ENCODE measurements around the gene SLC16A12.
A peak's percentile ranks its signal among the peaks of the same experiment; 100 is the strongest.
"Not testable (repeated sequence)": the region's sequence is repeated elsewhere in the genome, so short reads cannot be mapped to it uniquely, and the experiment has no call there.

The SLC16A12 gene

DNA sequence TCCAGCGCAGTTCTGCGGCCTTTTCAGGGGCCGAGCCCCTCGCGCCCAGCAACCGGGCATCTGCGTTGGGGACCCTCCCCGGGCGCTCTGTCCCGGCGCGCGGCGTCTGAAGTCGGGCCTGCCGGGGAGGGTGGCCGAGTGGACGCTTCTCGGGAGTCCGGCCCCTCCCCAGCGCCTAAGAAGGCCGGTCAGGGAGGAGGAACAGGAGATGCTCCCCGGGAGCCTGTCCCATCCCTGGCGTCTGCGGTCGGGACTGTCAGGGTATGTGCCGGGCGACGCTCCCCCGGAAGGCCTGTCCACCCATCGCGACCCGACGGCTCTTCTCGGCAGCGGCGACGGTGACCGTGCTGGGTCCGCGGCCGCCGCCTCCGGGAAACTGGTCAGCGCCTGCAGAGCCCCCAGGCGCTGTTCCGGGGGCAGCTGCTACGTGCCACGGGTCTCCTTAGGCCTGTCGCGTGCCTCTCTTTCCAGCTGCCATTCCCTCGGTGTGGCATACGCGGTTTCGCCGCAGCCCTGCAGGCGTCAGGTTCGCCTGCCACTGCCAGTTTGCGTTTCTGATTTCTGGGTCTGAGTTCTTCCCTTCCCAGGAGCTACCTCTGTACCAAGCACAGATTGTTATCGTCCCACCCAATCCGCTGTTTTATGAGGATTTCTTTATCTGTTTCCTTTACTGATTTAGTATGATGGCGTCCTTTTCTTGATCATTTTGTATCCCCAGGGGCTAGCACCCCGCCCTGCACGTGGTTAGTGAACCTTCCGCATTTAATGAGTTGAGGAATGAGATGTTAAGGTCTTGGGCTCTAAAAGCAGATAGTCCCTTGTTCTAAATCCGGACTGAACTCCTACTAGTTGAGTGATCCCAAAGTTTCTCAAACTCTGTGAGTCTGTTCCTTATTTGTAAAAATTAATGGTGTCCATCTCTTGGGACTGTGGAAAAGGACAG lies 120.2 kb downstream of the SLC16A12 start:
- peak; percentile 33 for DNase-seq

DNA sequence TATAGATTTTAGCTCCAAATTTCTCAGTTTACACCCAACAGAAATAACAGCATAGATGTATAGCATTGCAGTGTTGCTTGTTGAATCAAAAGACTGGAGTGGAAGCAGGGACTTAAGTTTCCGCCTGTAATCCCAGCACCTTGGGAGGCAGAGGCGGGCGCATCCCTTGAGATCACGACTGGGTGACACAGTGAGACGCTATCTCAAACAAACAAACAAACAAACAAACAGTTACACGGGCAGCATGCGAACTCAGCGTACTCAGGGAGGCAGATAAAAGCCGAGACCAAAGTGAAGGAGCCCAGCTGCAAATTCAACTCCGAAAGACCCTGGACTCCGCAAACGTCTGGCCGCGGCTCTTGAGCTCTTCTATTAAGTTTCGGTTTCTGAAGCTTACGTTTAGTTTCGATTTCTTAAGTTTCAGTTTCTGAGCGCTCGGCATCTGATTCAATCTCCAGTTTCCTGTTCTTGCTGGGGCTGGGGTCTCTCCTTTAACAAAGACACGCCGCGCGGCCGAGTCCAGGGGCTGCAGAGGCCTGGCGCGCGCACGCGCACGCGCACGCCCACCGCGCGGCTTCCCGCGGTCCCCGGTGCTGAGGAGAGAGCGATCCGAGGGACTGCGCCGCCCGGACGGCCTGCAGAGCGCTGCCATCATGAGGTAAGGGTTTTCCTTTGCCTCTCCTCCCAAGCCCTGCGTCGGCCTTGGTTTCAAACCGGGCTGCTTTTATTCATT lies 121.1 kb downstream of the SLC16A12 start, which contains the start of gene IFIT5:
Gene IFIT5 (plus strand): TSS at position 423 of the 733 bp plus-strand sequence. CDS start 231 bp downstream, at position 654.
- DNase-seq: peak; percentile 56

GRCh38 chr10:89413398-89413912 lies 121.9 kb downstream of the SLC16A12 start:
- DNase-seq: no peak

DNA sequence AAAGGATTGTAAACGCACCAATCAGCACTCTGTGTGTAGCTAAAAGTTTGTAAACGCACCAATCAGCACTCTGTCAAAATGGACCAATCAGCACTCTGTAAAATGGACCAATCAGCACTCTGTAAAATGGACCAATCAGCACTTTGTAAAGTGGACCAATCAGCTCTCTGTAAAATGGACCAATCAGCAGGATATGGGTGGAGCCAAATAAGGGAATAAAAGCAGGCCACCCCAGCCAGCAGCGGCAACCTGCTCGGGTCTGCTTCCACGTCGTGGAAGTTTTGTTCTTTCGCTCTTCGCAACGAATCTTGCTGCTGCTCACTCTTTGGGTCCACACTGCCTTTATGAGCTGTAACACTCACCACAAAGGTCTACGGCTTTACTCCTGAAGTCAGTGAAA lies 123.1 kb downstream of the SLC16A12 start:
- not testable (repeated sequence) for DNase-seq

DNA sequence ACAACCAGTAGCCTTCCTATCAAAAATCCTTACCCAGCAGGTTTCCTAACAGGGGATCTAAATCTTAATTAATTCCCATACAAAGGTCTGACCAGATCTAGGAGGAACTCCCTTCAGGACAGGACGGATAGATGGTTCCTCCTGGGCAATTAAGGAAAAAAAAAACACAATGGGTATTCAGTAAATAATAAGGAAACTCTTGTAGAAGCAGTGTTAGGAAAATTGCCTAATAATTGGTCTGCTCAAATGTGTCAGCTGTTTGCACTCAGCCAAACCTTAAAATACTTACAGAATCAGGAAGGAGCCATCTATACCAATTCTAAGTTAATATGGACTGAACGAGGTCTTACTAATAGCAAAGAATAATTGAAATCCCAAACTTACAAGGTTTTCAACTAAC lies 124.3 kb downstream of the SLC16A12 start:
- not testable (repeated sequence) for DNase-seq

- DNase-seq: not testable (repeated sequence)
These were observed 124.8 kb downstream of the SLC16A12 start for GRCh38 chr10:89410551-89410950.

GRCh38 chr10:89409282-89409681 lies 126.1 kb downstream of the SLC16A12 start:
- DNase-seq: not testable (repeated sequence)

- not testable (repeated sequence) for DNase-seq
These were observed 127.6 kb downstream of the SLC16A12 start for GRCh38 chr10:89407792-89408191.

GRCh38 chr10:89406178-89406577 lies 129.2 kb downstream of the SLC16A12 start:
- not testable (repeated sequence) for DNase-seq

- DNase-seq: no peak
These were observed 131.0 kb downstream of the SLC16A12 start for GRCh38 chr10:89404104-89405047.

GRCh38 chr10:89403043-89403442 lies 132.4 kb downstream of the SLC16A12 start:
- no peak for DNase-seq

DNA sequence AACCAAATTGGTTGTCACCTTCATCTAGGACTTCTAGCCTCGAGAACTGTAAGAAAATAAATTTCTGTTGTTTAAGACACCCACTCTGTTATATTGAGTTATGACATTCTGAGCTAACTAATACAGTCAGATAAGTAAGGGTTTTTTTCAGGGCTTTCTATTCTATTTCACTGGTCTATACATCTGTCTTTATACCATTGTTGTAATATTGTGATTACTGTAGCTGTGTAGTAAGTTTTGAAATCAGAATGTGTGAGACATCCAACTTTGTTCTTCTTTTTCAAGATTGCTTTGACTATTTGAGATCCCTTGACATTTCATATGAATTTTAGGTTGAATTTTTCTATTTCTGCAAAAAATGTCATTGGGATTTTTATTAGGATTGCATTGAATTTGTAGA lies 135.4 kb downstream of the SLC16A12 start:
- DNase-seq: no peak

- DNase-seq: no peak
These were observed 137.2 kb downstream of the SLC16A12 start for GRCh38 chr10:89398003-89398749.

DNA sequence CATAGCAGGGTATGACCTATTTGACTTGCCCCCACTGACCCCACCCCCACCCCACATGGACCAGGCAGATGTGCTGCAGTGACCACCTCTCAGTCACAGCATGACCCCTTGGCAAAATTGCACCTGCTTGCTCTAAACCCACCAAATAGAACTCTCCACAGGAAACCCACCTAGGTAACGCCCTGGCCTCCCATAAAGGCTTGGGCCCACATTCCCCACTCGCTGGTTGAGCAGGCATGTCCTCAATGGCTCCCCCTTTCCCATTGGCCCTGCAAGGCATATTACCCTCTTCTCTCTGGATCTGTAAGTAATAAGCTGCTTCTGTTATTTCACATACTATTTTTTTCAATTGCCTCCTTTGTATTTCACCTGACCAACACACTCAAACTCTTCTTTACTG lies 140.3 kb downstream of the SLC16A12 start:
- DNase-seq: no peak

GRCh38 chr10:89393898-89394297 lies 141.5 kb downstream of the SLC16A12 start:
- no peak for DNase-seq

- DNase-seq: no peak
These were observed 142.4 kb downstream of the SLC16A12 start for GRCh38 chr10:89392974-89393373.

DNA sequence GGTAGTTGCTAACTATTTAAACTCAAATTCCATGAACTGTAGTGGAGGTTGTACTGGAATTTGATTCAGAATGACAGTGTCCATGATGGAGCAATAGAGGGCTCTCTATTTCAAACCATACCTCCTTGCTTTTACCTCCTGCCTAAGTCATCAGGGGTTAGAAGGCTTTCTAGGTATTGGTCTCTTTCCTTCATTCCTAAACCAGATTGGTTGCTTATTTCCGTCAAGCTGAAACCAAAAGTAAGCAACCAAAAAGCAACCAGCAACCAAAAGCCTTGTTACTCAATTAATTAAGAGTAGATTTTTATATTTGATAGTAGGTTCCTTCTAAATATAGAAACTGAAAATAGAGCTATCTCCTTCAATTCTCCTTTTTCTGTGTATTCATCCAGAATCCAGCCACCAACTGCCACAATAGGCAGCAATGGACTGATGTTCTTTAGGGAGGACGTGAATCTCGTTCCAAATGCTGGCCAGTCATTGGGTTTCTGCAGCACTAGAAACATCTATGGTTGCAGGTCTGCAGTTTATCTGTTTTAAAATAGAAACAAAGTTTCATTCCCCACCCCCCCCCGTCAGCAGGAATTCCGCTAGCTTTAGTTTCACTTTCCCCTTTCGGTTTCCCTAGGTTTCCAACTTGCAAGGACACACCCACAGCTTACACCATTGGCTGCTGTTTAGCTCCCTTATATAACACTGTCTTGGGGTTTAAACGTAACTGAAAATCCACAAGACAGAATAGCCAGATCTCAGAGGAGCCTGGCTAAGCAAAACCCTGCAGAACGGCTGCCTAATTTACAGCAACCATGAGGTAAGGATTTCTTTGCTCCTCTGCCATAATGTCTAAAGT lies 143.3 kb downstream of the SLC16A12 start, which contains the start of gene IFIT1:
Gene IFIT1 (plus strand): TSS at position 717 of the 850 bp plus-strand sequence. CDS start 90 bp downstream, at position 807.
- DNase-seq: no peak

DNA sequence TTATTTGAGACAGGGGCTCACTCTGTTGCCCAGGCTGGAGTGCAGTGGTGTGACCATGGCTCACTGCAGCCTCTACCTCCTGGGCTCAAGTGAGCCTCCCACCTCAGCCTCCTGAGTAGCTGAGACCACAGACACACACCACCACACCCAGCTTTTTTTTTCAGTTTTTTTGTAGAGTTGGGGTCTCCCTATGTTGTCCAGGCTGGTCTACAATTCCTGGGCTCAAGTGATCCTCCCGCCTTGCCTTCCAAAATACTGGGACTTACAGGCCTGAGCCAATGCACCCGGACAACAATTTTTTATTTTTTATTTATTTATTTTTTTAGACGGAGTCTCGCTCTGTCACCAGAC lies 144.2 kb downstream of the SLC16A12 start:
- DNase-seq: not testable (repeated sequence)

GRCh38 chr10:89390476-89391225 lies 144.7 kb downstream of the SLC16A12 start:
- DNase-seq: peak; percentile 5

GRCh38 chr10:89389254-89389653 lies 146.1 kb downstream of the SLC16A12 start:
- DNase-seq: peak; percentile 2
